Muscle of leg (tissue), 11 donors: ENCODE measurements around the gene LAMTOR4. TPM values are rescaled to one million over a fixed set of nuclear protein-coding genes. Genes with fewer than 3 reads are reported as not detected.

Experiments used
- DNase-seq: peaks from one replicate; pipeline ENCODE4 v3.0.0; 2013
- H3K27ac ChIP-seq: one replicate; pipeline ENCODE4 v1.5.1; 2013; ENCODE audit warnings: mild to moderate bottlenecking, low read length, control low read depth
- H3K27me3 ChIP-seq: one replicate; pipeline ENCODE4 v1.6.1; 2013; ENCODE audit warnings: low read length; ENCODE audit not compliant: control insufficient read depth, insufficient read depth
- H3K36me3 ChIP-seq: one replicate; pipeline ENCODE4 v1.6.1; 2013; ENCODE audit warnings: low read length; ENCODE audit not compliant: control insufficient read depth, insufficient read depth
- H3K4me1 ChIP-seq: one replicate; pipeline ENCODE4 v1.6.1; 2013; ENCODE audit warnings: low read length; ENCODE audit not compliant: control insufficient read depth, insufficient read depth
- H3K4me3 ChIP-seq: one replicate; pipeline ENCODE4 v1.5.1; 2013; ENCODE audit warnings: low read length, control low read depth
- H3K9me3 ChIP-seq: replicated peaks from 2 replicates; pipeline ENCODE4 v1.6.1; 2013; ENCODE audit warnings: low read depth, low read length; ENCODE audit not compliant: control insufficient read depth
- WGBS: methylation state at CpG from one replicate; pipeline ENCODE4 v1.1.5; 2013; ENCODE audit warnings: missing lambda C conversion rate; ENCODE audit not compliant: insufficient coverage; 5-methylcytosine and 5-hydroxymethylcytosine counted together
- polyA plus RNA-seq, 8 donors: library from polyadenylated mRNA; unstranded; fragments of 120-200 nt; gene quantifications; one replicate each; pipeline versions ENCODE4 v1.2.1 to v1.2.3, GENCODE V29; 2013; ENCODE audit warnings: inconsistent platforms in 1 of 8, low replicate concordance in 1 of 8; ENCODE audit not compliant: insufficient read length in 8 of 8, insufficient read depth in 1 of 8
- total RNA-seq: library from RNA; stranded (reverse); fragments of 120-200 nt; gene quantifications from one replicate; pipeline ENCODE4 v1.2.4, GENCODE V29; 2013

LAMTOR4 gene
- total and polyA plus RNA-seq, 9 donors: 65.0 to 97.1 (median 73.7) TPM

DNA sequence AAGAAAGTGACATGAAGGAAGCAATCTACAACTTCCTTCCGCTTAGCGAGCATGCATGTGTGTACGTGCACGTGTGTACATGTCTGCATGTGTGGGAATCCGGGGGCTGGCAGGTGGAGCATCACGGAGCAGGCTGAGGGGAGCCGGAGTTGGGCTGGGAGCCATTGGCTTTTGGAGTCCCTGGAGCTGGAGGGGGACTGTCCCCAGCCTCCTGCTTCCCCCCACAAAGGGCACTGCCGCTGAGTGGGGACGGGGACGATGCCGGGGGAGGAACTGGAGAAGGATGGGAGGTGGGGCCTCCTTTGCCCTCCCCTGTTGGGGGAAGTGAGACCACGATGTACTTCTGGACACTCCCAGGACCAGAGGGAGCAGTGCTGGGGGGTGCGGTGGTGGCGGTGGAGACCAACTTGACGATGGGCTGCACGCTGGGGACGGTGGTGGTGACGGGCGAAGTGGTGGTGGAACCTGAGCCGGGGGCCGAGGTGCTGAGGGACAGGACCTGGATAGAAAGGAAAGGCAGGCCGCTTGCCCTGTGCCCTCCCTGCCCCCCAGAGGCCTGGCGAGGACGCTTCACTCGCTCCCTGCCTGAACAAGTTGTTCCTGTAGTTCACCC is 41.5 kb upstream of the LAMTOR4 start:
- 72% methylated on average over 23 of the region's 25 CpGs for WGBS
- DNase-seq: no peak
- no peak overlapping the region for H3K4me3 ChIP-seq
- H3K27me3 ChIP-seq: no peaks in the 10 kb centered on the region
- no peaks in the 10 kb centered on the region for H3K9me3 ChIP-seq
- H3K4me1 ChIP-seq: peaks cover 3% of the 10 kb centered on the region
- no peak overlapping the region for H3K27ac ChIP-seq
- H3K36me3 ChIP-seq: peaks cover 74% of the 10 kb centered on the region

DNA sequence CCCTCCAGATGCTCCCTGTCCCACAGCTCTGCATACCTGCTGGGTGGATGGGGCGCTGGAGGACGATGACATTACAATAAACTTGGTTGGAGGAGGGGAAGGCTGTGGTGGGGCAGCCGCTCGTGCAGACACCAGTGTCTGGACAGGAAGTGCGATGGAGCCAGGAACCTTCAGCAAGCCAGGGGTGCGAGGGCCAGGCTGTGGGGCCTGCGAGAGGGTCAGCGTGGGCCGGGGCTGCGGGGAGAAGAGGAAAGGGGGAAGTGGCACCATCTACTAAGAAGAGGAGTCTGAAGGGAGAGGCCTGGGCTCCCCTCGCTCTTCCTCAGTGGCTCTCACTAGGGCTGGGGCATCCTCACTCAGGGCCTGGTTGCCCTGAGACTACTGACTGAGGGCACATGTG is 40.8 kb upstream of the LAMTOR4 start:
- H3K4me1 ChIP-seq: no peaks in the 10 kb centered on the region
- H3K27me3 ChIP-seq: no peaks in the 10 kb centered on the region
- H3K4me3 ChIP-seq: no peak overlapping the region
- H3K9me3 ChIP-seq: no peaks in the 10 kb centered on the region
- no peak overlapping the region for H3K27ac ChIP-seq
- no peak for DNase-seq
- H3K36me3 ChIP-seq: peaks cover 80% of the 10 kb centered on the region
- 59% methylated on average over 10 of the region's 11 CpGs for WGBS

DNA sequence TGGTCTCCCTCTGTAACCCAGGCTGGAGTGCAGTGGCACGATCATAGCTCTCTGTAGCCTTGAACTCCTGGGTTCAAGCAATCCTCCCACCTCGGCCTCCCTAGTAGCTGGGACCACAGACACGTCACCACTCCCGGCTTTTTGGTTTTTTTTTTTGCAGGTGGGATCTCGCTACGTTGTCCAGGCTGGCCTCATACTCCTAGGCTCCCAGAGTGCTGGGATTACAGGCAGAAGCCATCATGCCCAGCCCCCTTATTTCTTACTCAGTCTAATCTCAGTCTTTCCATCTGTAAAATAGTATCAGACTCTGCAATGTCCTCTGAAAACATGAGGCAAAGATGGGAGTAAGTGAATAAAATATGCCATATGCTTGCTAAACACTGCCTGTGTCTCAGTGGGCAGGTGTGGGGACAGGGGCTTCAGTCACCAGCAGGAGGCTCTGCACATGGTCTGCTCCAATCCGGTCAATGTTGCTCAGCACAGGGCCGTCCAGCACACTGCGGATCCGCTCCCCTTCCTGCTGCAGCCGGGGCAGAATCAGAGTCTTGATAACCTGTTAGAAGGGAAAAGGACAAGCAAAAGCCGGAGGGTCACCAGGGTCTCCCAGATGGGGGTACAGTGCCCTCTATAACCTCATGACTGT is 39.1 kb upstream of the LAMTOR4 start:
- H3K9me3 ChIP-seq: no peaks in the 10 kb centered on the region
- H3K36me3 ChIP-seq: peaks cover 81% of the 10 kb centered on the region
- WGBS: 77% methylated on average over 10 of the region's 12 CpGs
- H3K27ac ChIP-seq: no peak overlapping the region
- no peak for DNase-seq
- no peak overlapping the region for H3K4me3 ChIP-seq
- H3K4me1 ChIP-seq: no peaks in the 10 kb centered on the region
- no peaks in the 10 kb centered on the region for H3K27me3 ChIP-seq

DNA sequence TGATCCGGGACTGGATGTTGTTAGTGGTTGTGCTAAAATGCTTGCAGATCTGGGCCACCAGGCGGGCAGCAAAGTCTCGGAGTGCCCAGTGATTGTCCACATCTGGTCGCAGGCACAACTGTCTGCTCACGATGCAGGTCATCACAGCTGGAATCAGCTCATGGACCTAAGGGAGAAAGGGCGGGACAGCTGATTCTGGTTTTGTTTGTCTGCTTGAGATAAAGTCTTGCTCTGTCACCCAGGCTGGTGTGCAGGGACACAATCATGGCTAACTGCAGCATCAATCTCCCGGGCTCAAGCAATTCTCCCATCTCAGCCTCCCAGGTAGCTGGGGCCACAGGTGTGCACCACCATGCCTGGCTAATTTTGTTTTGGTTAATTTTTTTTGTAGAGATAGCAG is 37.6 kb upstream of the LAMTOR4 start:
- Histone ChIP-seq H3K9me3 (no peaks in the 10 kb centered on the region), H3K36me3 (peaks cover 75% of the 10 kb centered on the region), H3K27me3 (no peaks in the 10 kb centered on the region), H3K27ac (no peak overlapping the region), H3K4me3 (no peak overlapping the region), H3K4me1 (no peaks in the 10 kb centered on the region)
- WGBS: 87% methylated on average over 6 of the region's 7 CpGs
- DNase-seq: no peak

DNA sequence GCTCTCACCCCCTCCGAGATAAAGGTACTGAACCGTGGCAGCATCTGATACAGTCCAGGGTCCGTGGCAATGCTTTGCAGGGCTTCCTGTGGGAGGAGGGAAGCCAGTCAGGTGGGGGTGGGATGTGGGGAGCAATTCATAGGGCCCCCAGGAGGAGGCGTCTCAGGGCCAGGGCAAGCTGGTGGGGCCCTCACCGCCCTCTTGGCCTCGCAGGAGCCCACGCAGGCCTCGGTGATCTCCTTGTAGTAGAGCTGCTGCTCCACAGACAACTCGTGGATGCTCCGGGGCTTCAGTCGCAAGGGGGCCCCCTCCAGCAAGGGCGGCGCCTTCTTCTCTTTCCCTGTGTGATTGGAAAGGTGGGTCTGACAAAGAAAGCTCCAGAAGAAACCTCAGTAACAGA is 36.8 kb upstream of the LAMTOR4 start:
- Histone ChIP-seq H3K4me1 (no peaks in the 10 kb centered on the region), H3K27ac (no peak overlapping the region), H3K36me3 (peaks cover 69% of the 10 kb centered on the region), H3K9me3 (no peaks in the 10 kb centered on the region), H3K4me3 (no peak overlapping the region), H3K27me3 (no peaks in the 10 kb centered on the region)
- no peak for DNase-seq
- 89% methylated on average over 5 of the region's 13 CpGs for WGBS

DNA sequence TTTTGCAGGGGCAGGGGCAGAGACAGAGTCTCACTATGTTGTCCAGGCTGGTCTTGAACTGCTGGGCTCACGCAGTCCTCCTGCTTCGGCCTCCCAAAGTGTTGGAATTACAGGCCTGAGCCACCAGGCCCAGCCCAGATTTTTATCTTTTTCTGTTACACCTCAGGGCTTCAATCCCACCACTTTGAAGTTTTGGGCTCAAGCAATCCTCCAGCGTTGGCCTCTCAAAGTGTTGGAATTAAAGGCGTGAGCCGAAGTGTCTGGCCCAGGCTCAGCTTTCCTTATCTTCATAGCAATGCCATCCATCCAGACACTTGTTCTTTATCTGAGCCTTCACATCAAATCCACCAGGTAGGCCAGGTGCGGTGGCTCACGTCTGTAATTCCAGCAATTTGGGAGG is 33.7 kb upstream of the LAMTOR4 start:
- Histone ChIP-seq H3K4me1 (peaks cover 7% of the 10 kb centered on the region), H3K27me3 (no peaks in the 10 kb centered on the region), H3K4me3 (no peak overlapping the region), H3K27ac (no peak overlapping the region), H3K36me3 (peaks cover 42% of the 10 kb centered on the region), H3K9me3 (no peaks in the 10 kb centered on the region)
- DNase-seq: no peak
- WGBS: 82% methylated on average over 3 of the region's 7 CpGs

DNA sequence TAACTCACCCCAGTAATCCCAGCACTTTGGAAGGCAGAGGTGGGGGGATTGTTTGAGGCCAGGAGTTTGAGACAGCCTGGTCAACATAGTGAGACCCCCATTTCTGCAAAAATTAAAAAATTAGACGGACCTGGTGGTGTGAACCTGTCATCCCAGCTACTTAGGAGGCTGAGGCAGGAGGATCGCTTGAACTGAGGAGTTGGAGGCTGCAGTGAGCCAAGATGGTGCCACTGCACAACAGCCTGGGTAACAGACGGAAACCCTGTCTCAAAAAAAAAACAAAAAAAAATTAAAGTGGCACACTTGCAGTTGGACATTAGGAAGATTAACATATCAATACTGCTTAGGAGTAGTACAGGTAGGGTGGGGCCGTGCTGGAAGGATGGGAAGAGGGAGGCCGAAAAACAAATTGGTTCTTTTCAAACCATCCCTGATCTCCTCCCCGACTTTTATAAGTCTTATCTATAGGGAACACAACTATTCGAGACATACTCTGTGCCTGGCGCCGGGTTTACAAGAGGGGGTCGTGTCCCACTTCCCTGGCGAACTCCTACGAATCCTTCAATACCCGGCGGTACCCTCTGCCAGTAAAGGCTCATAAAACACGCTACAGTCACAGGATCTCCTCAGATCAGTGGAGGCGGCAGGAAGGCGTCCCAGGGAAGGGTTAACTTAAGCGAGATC is 30.2 kb upstream of the LAMTOR4 start:
- peak; percentile 1 for DNase-seq
- no peaks in the 10 kb centered on the region for H3K9me3 ChIP-seq
- H3K4me1 ChIP-seq: peaks cover 14% of the 10 kb centered on the region
- no peaks in the 10 kb centered on the region for H3K27me3 ChIP-seq
- H3K36me3 ChIP-seq: peaks cover 21% of the 10 kb centered on the region
- WGBS: 10% methylated on average over 15 of the region's 18 CpGs
- H3K27ac ChIP-seq: peak overlapping the region; percentile 90
- peak overlapping the region; percentile 87 for H3K4me3 ChIP-seq

DNA sequence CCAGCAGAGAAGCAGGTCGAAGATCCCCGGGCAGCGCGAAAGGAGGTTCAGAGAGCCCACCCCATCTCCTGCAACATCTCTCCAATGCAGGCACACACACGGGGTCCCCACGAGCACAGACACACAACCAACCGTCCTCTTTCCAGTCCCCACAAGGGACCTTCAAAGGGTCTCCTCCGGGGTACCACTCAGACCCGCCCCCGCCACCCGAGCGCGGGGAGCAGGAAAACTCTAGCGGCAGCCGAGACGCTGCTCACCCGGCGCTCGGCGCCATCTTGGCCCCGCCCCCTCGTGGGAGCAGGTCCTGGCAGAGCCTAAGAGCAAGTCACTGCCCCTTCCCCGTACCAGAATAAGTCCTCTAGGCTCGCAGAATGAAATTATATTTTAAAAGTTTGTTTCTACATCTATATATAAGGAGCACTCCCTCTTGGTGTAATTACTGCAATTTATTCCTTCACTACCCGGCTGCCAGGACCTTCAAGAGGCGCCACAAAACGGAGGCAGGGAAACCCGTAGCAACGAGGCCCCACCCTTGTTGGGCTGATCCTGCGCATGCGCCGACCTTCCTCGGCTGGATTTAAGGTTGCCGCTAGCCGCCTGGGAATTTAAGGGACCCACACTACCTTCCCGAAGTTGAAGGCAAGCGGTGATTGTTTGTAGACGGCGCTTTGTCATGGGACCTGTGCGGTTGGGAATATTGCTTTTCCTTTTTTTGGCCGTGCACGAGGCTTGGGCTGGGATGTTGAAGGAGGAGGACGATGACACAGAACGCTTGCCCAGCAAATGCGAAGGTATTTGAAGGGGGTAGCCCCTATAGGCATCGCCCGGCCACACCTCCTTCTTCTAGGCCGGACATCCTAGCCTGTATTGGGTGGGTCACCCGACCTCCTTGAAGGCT is 29.4 kb upstream of the LAMTOR4 start, which contains the start of the genes CNPY4 and TAF6:
Gene CNPY4 (plus strand): TSS at position 563 of the 898 bp plus-strand sequence. CDS start 111 bp downstream, at position 674.
Gene TAF6 (minus strand): TSS at position 287 of the 898 bp plus-strand sequence. CDS start 5,149 bp downstream, outside the sequence.
- H3K4me3 ChIP-seq: peak within 1 kb of the TSS; percentile 87
- DNase-seq: peak; percentile 98
- peak within 1 kb of the TSS; percentile 90 for H3K27ac ChIP-seq
- no peaks in the 10 kb centered on the region for H3K9me3 ChIP-seq
- no peaks in the 10 kb centered on the region for H3K27me3 ChIP-seq
- 0% methylated on average over 25 of the region's 49 CpGs for WGBS
- peaks cover 17% of the 10 kb centered on the region for H3K36me3 ChIP-seq
- peaks cover 14% of the 10 kb centered on the region for H3K4me1 ChIP-seq

DNA sequence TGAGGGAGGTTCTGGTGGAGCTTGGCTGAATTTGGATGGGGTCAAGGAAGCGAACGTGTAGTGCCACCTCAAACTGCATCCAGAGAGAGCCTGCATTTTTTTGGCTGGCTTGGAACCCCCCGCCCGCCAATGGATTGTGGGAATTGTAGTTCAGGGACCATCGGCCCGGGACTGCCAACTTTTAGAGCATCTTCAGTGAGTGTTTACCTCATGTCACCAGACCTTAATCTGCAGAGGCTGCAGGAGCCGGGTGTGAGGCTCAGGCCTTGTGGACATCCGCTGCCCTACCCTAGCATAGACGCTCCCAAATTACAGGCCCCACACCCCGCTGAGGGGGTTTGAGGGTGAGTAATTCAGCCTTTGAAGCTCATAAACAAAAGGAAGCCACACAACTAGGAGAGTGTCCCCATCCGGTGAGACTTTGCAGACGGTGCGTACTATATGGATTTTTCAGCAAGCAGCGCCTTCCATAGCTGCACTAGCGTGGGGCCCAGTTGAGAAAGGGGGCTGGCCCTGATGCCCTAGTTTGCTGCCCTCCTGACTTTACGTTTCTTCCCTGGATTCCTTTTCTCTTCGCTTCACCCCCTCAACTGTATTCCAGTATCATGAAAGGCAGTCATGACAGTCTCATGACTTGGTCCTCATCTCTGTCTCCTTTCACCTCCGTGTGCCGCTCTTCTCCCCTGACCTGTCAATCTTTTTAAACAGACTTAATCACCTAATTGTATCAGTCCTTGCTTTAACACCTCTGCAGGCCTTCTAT is 28.6 kb upstream of the LAMTOR4 start:
- WGBS: 11% methylated on average over 14 of the region's 19 CpGs
- no peaks in the 10 kb centered on the region for H3K9me3 ChIP-seq
- DNase-seq: peak; percentile 91
- peaks cover 14% of the 10 kb centered on the region for H3K4me1 ChIP-seq
- H3K27ac ChIP-seq: peak overlapping the region; percentile 90
- peaks cover 21% of the 10 kb centered on the region for H3K36me3 ChIP-seq
- peak overlapping the region; percentile 87 for H3K4me3 ChIP-seq
- no peaks in the 10 kb centered on the region for H3K27me3 ChIP-seq
